ENCODE results near the gene OR2T3.
"Not testable (repeated sequence)": the region's sequence is repeated elsewhere in the genome, so short reads cannot be mapped to it uniquely, and the experiment has no call there.

Gene OR2T3

GRCh38 chr1:248472111-248472510, 1.0 kb upstream of the OR2T3 start:
- not testable (repeated sequence) for DNase-seq (ENCODE audit: low read depth in 2 of 2)

GRCh38 chr1:248475660-248476059, 2.5 kb downstream of the OR2T3 start:
- not testable (repeated sequence) for DNase-seq (ENCODE audit: low read depth in 2 of 2)

GRCh38 chr1:248481686-248482579, 8.8 kb downstream of the OR2T3 start:
- DNase-seq (ENCODE audit: low read depth in 2 of 2) = not testable (repeated sequence)

- DNase-seq (ENCODE audit: low read depth in 2 of 2) = not testable (repeated sequence)
Measured at GRCh38 chr1:248488289-248488688, 15.1 kb downstream of the OR2T3 start, which contains the start of gene OR2T5. Gene OR2T5 (plus strand): TSS chr1:248488589. CDS start chr1:248488589, 0 bp downstream.

GRCh38 chr1:248496661-248497060, 23.5 kb downstream of the OR2T3 start:
- DNase-seq (ENCODE audit: low read depth in 2 of 2) = not testable (repeated sequence)

GRCh38 chr1:248500305-248501035, 27.3 kb downstream of the OR2T3 start:
- not testable (repeated sequence) for DNase-seq (ENCODE audit: low read depth in 2 of 2)

- DNase-seq (ENCODE audit: low read depth in 2 of 2) = not testable (repeated sequence)
Measured at GRCh38 chr1:248507773-248508172, 34.6 kb downstream of the OR2T3 start, which contains the start of gene OR2G6. Gene OR2G6 (plus strand): TSS chr1:248508073. CDS start chr1:248521647, 13,574 bp downstream.

GRCh38 chr1:248510217-248510616, 37.1 kb downstream of the OR2T3 start:
- not testable (repeated sequence) for DNase-seq (ENCODE audit: low read depth in 2 of 2)

- DNase-seq (ENCODE audit: low read depth in 2 of 2) = no peak
Measured at GRCh38 chr1:248521856-248522255, 48.7 kb downstream of the OR2T3 start.
